Left lobe of liver (tissue), 2 donors: ENCODE results near the gene FOXJ3. TPM values are rescaled to one million over a fixed set of nuclear protein-coding genes. Genes with fewer than 3 reads are reported as not detected.

Experiments
- ATAC-seq: fragments of 200-7000 bp; cut with Tn5 transposase; one replicate; pipeline ENCODE4 v1.9.1; 2020; ENCODE audit warnings: mild to moderate bottlenecking, moderate library complexity
- DNase-seq: peaks from one replicate; pipeline ENCODE4 v3.0.0-alpha.2; 2020; ENCODE audit warnings: low spot score
- total RNA-seq: library from RNA; stranded (reverse); gene quantifications from one replicate; pipeline ENCODE4 v1.2.1, GENCODE V29; 2021
- donor health status: DM: no; HTN: no; CAD: no; lungs with moderate emphysema.
- donor health status: DM: no; HTN: yes; CAD: no.

The FOXJ3 gene
- total RNA-seq, 1 donor from 2014 or later: 13.7 TPM

- ATAC-seq (no peak), DNase-seq (no peak)
Measured at GRCh38 chr1:42127767-42128166, 207.3 kb downstream of the FOXJ3 start.

Other genes starting within 250 kb of the FOXJ3 start
- gene GUCA2B, start 181.8 kb downstream of the FOXJ3 start, total RNA-seq: 0.53 TPM
- gene GUCA2A, start 170.5 kb downstream of the FOXJ3 start, total RNA-seq: not detected
- 0.25 TPM for gene RIMKLA, start 45.6 kb upstream of the FOXJ3 start, total RNA-seq
- gene ZMYND12, start 120.8 kb upstream of the FOXJ3 start, total RNA-seq: 3.9 TPM
- gene PPCS, start 121.3 kb upstream of the FOXJ3 start, total RNA-seq: 45.7 TPM
- gene CCDC30, start 128.1 kb upstream of the FOXJ3 start, total RNA-seq: 1.7 TPM